OCI-LY1 (cell line): ENCODE data around the gene ZNF839.

Source experiments
- H2AFZ ChIP-seq: fragments of 200-600 bp; sonication (generic), shearing (Covaris generic); 2 replicates; pipeline ENCODE4 v1.6.0; 2014; ENCODE audit warnings: antibody characterized with exemption, mild to moderate bottlenecking, low read length
- H3F3A ChIP-seq: fragments of 200-600 bp; sonication (generic), shearing (Covaris generic); 2 replicates; pipeline ENCODE4 v1.6.0; 2014; ENCODE audit warnings: mild to moderate bottlenecking, antibody characterized with exemption, low read length, moderate library complexity; ENCODE audit not compliant: insufficient read depth
- H3K27ac ChIP-seq: fragments of 200-600 bp; sonication (generic); 2 replicates; pipeline ENCODE4 v1.5.1; 2014; ENCODE audit warnings: low read length, mixed run types, mild to moderate bottlenecking, low read depth; ENCODE audit not compliant: poor library complexity, severe bottlenecking
- H3K27me3 ChIP-seq: fragments of 200-600 bp; sonication (generic); 2 replicates; pipeline ENCODE4 v1.6.0; 2014; ENCODE audit warnings: antibody characterized with exemption, mild to moderate bottlenecking, low read length, moderate library complexity; ENCODE audit not compliant: insufficient read depth
- H3K36me3 ChIP-seq: fragments of 200-600 bp; sonication (generic); 2 replicates; pipeline ENCODE4 v1.6.1; 2014; ENCODE audit warnings: mild to moderate bottlenecking, antibody characterized with exemption, low read length, moderate library complexity, mixed read lengths; ENCODE audit not compliant: insufficient read depth
- H3K4me1 ChIP-seq: fragments of 200-600 bp; sonication (generic); 2 replicates; pipeline ENCODE4 v1.5.1; 2014; ENCODE audit warnings: mild to moderate bottlenecking, low read length, moderate library complexity; ENCODE audit not compliant: insufficient read depth, severe bottlenecking
- H3K4me2 ChIP-seq: fragments of 200-600 bp; sonication (generic), shearing (Covaris generic); 2 replicates; pipeline ENCODE4 v1.6.1; 2014; ENCODE audit warnings: low read length
- H3K4me3 ChIP-seq: fragments of 200-600 bp; sonication (generic); 2 replicates; pipeline ENCODE4 v1.5.1; 2014; ENCODE audit warnings: low read length, low read depth, mild to moderate bottlenecking, mixed read lengths; ENCODE audit not compliant: poor library complexity, severe bottlenecking
- H3K79me2 ChIP-seq: fragments of 200-600 bp; shearing (Covaris generic); 2 replicates; pipeline ENCODE4 v1.6.1; 2016; ENCODE audit warnings: mixed run types, low read length, mixed read lengths; ENCODE audit not compliant: insufficient read depth
- H3K9ac ChIP-seq: fragments of 200-600 bp; sonication (generic), shearing (Covaris generic); 2 replicates; pipeline ENCODE4 v1.6.1; 2014; ENCODE audit warnings: mild to moderate bottlenecking, low read length, mixed read lengths
- H3K9me2 ChIP-seq: fragments of 200-600 bp; sonication (generic), shearing (Covaris generic); 2 replicates; pipeline ENCODE4 v1.6.1; 2014; ENCODE audit warnings: low read depth, mild to moderate bottlenecking, low read length, mixed read lengths
- H3K9me3 ChIP-seq: fragments of 200-600 bp; shearing (Covaris generic); 2 replicates; pipeline ENCODE4 v1.6.1; 2014; ENCODE audit warnings: low read length, mixed read lengths
- H4K20me1 ChIP-seq: fragments of 200-600 bp; sonication (generic), shearing (Covaris generic); 2 replicates; pipeline ENCODE4 v1.6.0; 2016; ENCODE audit warnings: mild to moderate bottlenecking, low read length; ENCODE audit not compliant: insufficient read depth
- CTCF ChIP-seq: fragments of 200-600 bp; sonication (generic), shearing (Covaris generic); IDR thresholded peaks from 2 replicates; pipeline ENCODE4 v1.5.1; 2017; ENCODE audit warnings: mild to moderate bottlenecking, antibody characterized with exemption, low read length, moderate library complexity, mixed read lengths
- EZH2 ChIP-seq: fragments of 200-600 bp; sonication (generic), shearing (Covaris generic); IDR thresholded peaks from 2 replicates; pipeline ENCODE4 v1.8.0; 2017; ENCODE audit warnings: borderline replicate concordance, mixed run types, mild to moderate bottlenecking, antibody characterized with exemption, low read length, moderate library complexity, mixed read lengths

ZNF839 gene

DNA sequence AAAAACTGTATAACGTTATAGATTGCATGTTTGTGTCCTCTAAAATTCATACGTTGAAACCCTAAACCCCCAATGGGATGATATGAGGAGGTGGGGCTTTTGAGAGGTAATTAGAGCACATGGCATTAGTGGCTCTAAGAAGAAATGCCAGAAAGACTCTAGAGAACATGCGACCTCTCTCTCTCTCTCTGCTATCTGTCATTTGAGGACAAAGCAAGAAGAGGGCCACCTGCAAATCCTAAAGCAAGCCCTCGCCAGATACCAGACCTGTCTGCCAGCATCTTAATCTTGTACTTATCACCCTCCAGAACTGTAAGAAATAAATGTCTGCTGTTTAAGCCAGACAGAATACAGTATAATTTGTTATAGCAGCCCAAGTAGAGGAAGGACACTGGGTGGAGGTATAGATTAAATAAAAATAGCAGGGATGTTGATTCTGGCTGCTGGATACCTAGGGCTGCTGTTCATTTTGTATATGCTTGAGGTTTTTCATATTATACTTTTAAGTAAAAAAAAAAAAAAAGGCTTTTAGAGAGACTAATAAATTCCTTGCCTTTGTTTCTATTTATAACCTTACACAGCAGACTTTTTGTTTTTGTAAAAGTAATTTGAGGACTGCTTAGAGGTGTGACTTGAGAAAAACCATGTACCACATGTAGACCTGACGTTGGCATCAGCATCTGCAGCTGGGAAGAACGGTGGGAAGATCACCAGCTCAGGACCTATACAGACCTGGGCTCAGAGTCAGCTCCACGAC lies 41.5 kb upstream of the ZNF839 start:
- no peaks in the 10 kb centered on the region for H3F3A ChIP-seq
- H3K4me2 ChIP-seq = no peak overlapping the region
- H3K27ac ChIP-seq = no peak overlapping the region
- TF ChIP-seq CTCF (no peak), EZH2 (no peak)
- no peaks in the 10 kb centered on the region for H3K79me2 ChIP-seq
- no peak overlapping the region for H3K9ac ChIP-seq
- no peaks in the 10 kb centered on the region for H3K9me2 ChIP-seq
- no peaks in the 10 kb centered on the region for H3K4me1 ChIP-seq
- no peaks in the 10 kb centered on the region for H3K36me3 ChIP-seq
- no peak overlapping the region for H2AFZ ChIP-seq
- H3K4me3 ChIP-seq = no peak overlapping the region
- H4K20me1 ChIP-seq = no peaks in the 10 kb centered on the region
- no peaks in the 10 kb centered on the region for H3K9me3 ChIP-seq
- H3K27me3 ChIP-seq = no peaks in the 10 kb centered on the region

DNA sequence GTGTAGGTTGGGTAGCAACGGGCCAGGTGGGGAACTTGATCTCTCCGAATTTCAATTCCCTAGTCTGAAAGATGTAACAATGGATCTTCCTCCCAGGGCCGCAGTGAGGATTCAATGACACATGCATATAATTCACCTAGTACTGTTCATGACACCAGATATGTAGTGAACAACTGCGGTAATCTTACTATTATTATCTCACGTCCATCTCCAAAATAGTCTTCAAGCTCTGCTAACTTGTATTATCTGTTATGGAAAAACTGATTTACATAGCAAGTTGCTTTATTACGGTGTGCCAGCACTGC lies 41.0 kb upstream of the ZNF839 start:
- H3K9ac ChIP-seq = no peak overlapping the region
- no peaks in the 10 kb centered on the region for H3K27me3 ChIP-seq
- no peak overlapping the region for H2AFZ ChIP-seq
- H3F3A ChIP-seq = no peaks in the 10 kb centered on the region
- no peaks in the 10 kb centered on the region for H4K20me1 ChIP-seq
- no peak overlapping the region for H3K4me3 ChIP-seq
- H3K4me2 ChIP-seq = no peak overlapping the region
- no peaks in the 10 kb centered on the region for H3K9me3 ChIP-seq
- no peaks in the 10 kb centered on the region for H3K9me2 ChIP-seq
- no peaks in the 10 kb centered on the region for H3K4me1 ChIP-seq
- H3K79me2 ChIP-seq = no peaks in the 10 kb centered on the region
- no peaks in the 10 kb centered on the region for H3K36me3 ChIP-seq
- H3K27ac ChIP-seq = no peak overlapping the region
- no peak for TF ChIP-seq EZH2
- no peak for TF ChIP-seq CTCF

DNA sequence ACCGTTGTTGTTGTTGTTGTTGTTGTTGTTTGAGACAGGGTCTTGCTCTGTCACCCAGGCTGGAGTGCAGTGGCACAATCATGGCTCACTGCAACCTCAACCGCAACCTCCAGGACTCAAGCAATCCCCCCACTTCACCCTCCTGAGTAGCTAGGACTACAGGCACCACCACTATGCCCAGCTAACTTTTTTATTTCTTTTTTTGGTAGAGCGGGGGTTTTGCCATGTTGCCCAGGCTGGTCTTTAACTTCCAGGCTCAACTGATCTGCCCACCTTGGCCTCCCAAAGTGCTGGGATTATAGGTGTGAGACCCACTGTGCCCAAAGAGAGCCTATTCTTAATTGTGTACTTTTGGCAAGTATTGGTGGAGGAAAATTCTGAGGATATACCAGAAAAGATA lies 40.3 kb upstream of the ZNF839 start:
- H3K4me2 ChIP-seq = no peak overlapping the region

More for the DNA sequence above, 40.3 kb upstream of the ZNF839 start:
- Histone ChIP-seq H3F3A (no peaks in the 10 kb centered on the region), H3K27ac (no peak overlapping the region), H3K9me3 (no peaks in the 10 kb centered on the region), H3K36me3 (no peaks in the 10 kb centered on the region), H3K79me2 (no peaks in the 10 kb centered on the region), H3K4me1 (no peaks in the 10 kb centered on the region), H3K9ac (no peak overlapping the region), H3K9me2 (no peaks in the 10 kb centered on the region), H4K20me1 (no peaks in the 10 kb centered on the region), H3K4me3 (no peak overlapping the region), H2AFZ (no peak overlapping the region), H3K27me3 (no peaks in the 10 kb centered on the region)
- TF ChIP-seq EZH2 (no peak), CTCF (no peak)
